Activated T-helper 1 cell treated with anti-CD3 and anti-CD28 coated beads, Interleukin-12 subunit alpha, Interleukin-12 subunit beta, Interleukin-2, Interleukin-4 antibody, amounts not matched to agents 30 ng/mL and 10 ng/mL and 1 ng/mL, durations not matched to agents 14 hours and 24 hours and 36 hours (primary cell): ENCODE results near the gene PRB3. TPM values are rescaled to one million over a fixed set of nuclear protein-coding genes. Genes with fewer than 3 reads are reported as not detected.

Experiments used
- total RNA-seq: library from RNA; stranded (reverse); gene quantifications from 2 replicates; pipeline ENCODE4 v1.2.3, GENCODE V29; 2022

PRB3 gene
- total RNA-seq, 1 donor from 2014 or later, result not detected

Other genes with a start within 250 kb of the PRB3 start
- gene TAS2R19, start 247.1 kb downstream of the PRB3 start, total RNA-seq, result 3.6 and 4.3 TPM in 2 replicates
- 4.1 and 4.5 TPM in 2 replicates for gene TAS2R31, start 238.3 kb downstream of the PRB3 start, total RNA-seq
- gene TAS2R46, start 207.4 kb downstream of the PRB3 start, total RNA-seq, result 1.9 and 2.0 TPM in 2 replicates
- gene TAS2R43, start 177.4 kb downstream of the PRB3 start, total RNA-seq, result 0.76 and 2.0 TPM in 2 replicates
- gene TAS2R30, start 135.1 kb downstream of the PRB3 start, total RNA-seq, result 3.8 and 4.5 TPM in 2 replicates
- gene SMIM10L1, start 98.5 kb downstream of the PRB3 start, total RNA-seq, result 10.4 and 11.3 TPM in 2 replicates
- not detected in 2 replicates for gene TAS2R42, start 82.8 kb downstream of the PRB3 start, total RNA-seq
- not detected in 2 replicates for gene PRB4, start 40.7 kb upstream of the PRB3 start, total RNA-seq
- gene PRB2, start 125.9 kb upstream of the PRB3 start, total RNA-seq, result not detected in 2 replicates